T-helper 9 cell (primary cell): Measurements from ENCODE around the gene CDH22.

ENCODE experiments used
- DNase-seq: peaks from one replicate; pipeline ENCODE4 v3.0.0-alpha.2; 2020

The CDH22 gene

GRCh38 chr20:46235077-46235476, 73.2 kb downstream of the CDH22 start:
- no peak for DNase-seq

GRCh38 chr20:46233701-46234100, 74.6 kb downstream of the CDH22 start:
- no peak for DNase-seq

- no peak for DNase-seq
These were observed 75.8 kb downstream of the CDH22 start for GRCh38 chr20:46232539-46232938.

GRCh38 chr20:46230801-46231282, 77.5 kb downstream of the CDH22 start:
- DNase-seq, result no peak

GRCh38 chr20:46230106-46230491, 78.2 kb downstream of the CDH22 start:
- no peak for DNase-seq

GRCh38 chr20:46229478-46230105, 78.7 kb downstream of the CDH22 start:
- DNase-seq, result no peak

GRCh38 chr20:46228670-46229069, 79.6 kb downstream of the CDH22 start:
- no peak for DNase-seq

- no peak for DNase-seq
These were observed 81.0 kb downstream of the CDH22 start for GRCh38 chr20:46227272-46227767.

- no peak for DNase-seq
These were observed 81.7 kb downstream of the CDH22 start for GRCh38 chr20:46226602-46227001.

GRCh38 chr20:46222521-46223007, 85.7 kb downstream of the CDH22 start:
- DNase-seq, result no peak

- no peak for DNase-seq
These were observed 87.0 kb downstream of the CDH22 start for GRCh38 chr20:46221256-46221833.

- DNase-seq, result no peak
These were observed 87.7 kb downstream of the CDH22 start for GRCh38 chr20:46220455-46221207.

GRCh38 chr20:46219920-46220319, 88.4 kb downstream of the CDH22 start:
- no peak for DNase-seq

- no peak for DNase-seq
These were observed 89.1 kb downstream of the CDH22 start for GRCh38 chr20:46219190-46219589.

- no peak for DNase-seq
These were observed 89.6 kb downstream of the CDH22 start for GRCh38 chr20:46218656-46219055.

GRCh38 chr20:46217583-46217982, 90.7 kb downstream of the CDH22 start:
- DNase-seq, result no peak

- DNase-seq, result no peak
These were observed 91.4 kb downstream of the CDH22 start for GRCh38 chr20:46216770-46217464.

- DNase-seq, result no peak
These were observed 92.2 kb downstream of the CDH22 start for GRCh38 chr20:46215913-46216707.

GRCh38 chr20:46214824-46215488, 93.3 kb downstream of the CDH22 start:
- DNase-seq, result no peak

GRCh38 chr20:46213946-46214823, 94.1 kb downstream of the CDH22 start:
- DNase-seq, result no peak

- DNase-seq, result no peak
These were observed 95.4 kb downstream of the CDH22 start for GRCh38 chr20:46212876-46213275.
